Spleen (tissue), 7 donors: ENCODE data around the gene ENOX2.

Source experiments
- POLR2A ChIP-seq, 3 donors: fragments of 450-650 bp; IDR thresholded peaks; one replicate each; pipeline ENCODE4 v1.5.1; 2017; ENCODE audit warnings: antibody characterized with exemption in 3 of 3, mild to moderate bottlenecking in 1 of 3
- POLR2AphosphoS5 ChIP-seq, 3 donors: sonication (generic); formaldehyde crosslinking; IDR thresholded peaks; one replicate each; pipeline ENCODE4 v1.5.1; 2017; ENCODE audit warnings: antibody characterized with exemption in 3 of 3
- TF ChIP-seq, protein P1 (sequence below), 11 experiments: fragments of 200-600 bp in 7 of 11; fragments of 450-650 bp in 4 of 11; sonication (generic) in 4 of 11; IDR thresholded peaks in 8 of 11; conservative IDR thresholded peaks in 3 of 11; 1 replicate in 7 of 11; 2 replicates in 4 of 11; pipeline versions ENCODE4 v1.4.0 to v1.8.0; 2016 to 2021; ENCODE audit warnings: antibody characterized with exemption in 11 of 11, inconsistent platforms in 4 of 11, mild to moderate bottlenecking in 1 of 11
- donor health status: DM: no; HTN: no; CAD: no; lungs with moderate emphysema.
- donor health status: DM: no; HTN: no; CAD: no.
- donor health status: DM: no; HTN: no; CAD: no.

DNA sequence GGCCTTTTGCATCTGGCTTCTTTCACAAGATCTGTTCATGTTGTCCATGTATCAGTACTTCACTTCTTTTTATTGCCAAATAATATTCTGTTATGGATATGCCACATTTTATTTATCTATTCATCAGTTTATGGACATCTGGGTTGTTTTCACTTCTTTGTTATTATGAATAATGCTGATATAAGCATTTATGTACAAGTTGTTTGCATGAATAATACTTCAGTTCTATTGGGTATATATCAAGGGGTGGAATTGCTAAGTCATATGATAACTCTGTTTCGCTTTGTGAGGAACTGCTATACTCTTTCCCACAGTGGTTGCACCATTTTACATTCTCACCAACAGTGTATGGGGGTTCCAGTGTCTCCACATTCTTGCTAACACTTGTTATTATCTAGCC lies 310.8 kb downstream of the ENOX2 start:
- TF ChIP-seq, protein P1, sequence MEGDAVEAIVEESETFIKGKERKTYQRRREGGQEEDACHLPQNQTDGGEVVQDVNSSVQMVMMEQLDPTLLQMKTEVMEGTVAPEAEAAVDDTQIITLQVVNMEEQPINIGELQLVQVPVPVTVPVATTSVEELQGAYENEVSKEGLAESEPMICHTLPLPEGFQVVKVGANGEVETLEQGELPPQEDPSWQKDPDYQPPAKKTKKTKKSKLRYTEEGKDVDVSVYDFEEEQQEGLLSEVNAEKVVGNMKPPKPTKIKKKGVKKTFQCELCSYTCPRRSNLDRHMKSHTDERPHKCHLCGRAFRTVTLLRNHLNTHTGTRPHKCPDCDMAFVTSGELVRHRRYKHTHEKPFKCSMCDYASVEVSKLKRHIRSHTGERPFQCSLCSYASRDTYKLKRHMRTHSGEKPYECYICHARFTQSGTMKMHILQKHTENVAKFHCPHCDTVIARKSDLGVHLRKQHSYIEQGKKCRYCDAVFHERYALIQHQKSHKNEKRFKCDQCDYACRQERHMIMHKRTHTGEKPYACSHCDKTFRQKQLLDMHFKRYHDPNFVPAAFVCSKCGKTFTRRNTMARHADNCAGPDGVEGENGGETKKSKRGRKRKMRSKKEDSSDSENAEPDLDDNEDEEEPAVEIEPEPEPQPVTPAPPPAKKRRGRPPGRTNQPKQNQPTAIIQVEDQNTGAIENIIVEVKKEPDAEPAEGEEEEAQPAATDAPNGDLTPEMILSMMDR (IDR thresholded peaks at IDR 0.05 in 8 of 11, conservative IDR thresholded peaks at IDR 0.05 in 3 of 11), result no peak
- TF ChIP-seq POLR2A (IDR thresholded peaks at IDR 0.05) (no peak), POLR2AphosphoS5 (IDR thresholded peaks at IDR 0.05) (no peak)
